Measurements from ENCODE around the gene KCNMA1.
"Not testable (repeated sequence)": the region's sequence is repeated elsewhere in the genome, so short reads cannot be mapped to it uniquely, and the experiment has no call there.

The KCNMA1 gene

GRCh38 chr10:77371848-77372799 lies 265.5 kb downstream of the KCNMA1 start:
- DNase-seq (ENCODE audit: low read depth, low spot score), result no peak

- no peak for DNase-seq (ENCODE audit: low read depth, low spot score)
Observed at GRCh38 chr10:77371421-77371820, 266.2 kb downstream of the KCNMA1 start.

DNA sequence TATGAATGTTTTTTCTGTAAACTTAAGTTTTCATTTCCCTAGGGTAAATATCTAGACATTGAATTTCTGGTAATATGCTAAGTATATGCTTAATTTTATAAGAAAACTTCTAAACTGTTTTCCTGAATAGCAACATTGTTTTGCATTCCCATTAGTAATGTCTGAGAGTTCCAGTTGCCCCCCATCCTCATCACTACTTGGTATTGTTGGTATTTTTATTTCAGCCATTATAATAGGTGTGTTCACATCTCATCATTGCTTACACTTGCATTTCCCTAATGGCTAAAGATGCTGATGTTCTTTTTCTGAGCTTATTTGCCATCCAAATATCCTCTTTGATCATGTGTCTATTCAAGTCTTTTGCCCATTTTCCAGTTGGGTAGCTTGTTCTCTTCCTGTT lies 269.6 kb downstream of the KCNMA1 start:
- DNase-seq (ENCODE audit: low read depth, low spot score), result no peak

DNA sequence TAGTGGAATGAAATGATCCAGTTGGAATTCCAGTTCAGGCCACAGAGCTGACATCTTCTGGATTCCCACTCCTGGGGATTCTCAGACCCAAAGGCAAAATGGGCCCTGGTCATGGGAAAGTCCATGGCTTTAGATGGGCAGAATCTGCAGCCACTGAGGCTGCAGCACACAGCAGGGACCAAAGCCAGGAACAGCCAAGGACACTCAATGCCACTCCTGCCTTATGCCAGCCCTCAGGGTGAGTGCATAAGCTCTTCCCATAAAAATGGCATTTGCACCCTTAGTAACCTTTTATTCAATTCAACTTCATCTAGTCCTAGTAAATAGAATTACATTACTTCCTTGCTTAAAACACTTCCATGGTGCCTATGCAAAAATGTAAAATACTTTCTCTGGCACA lies 274.4 kb downstream of the KCNMA1 start:
- DNase-seq (ENCODE audit: low read depth, low spot score), result no peak

GRCh38 chr10:77361831-77362230 lies 275.8 kb downstream of the KCNMA1 start:
- no peak for DNase-seq (ENCODE audit: low read depth, low spot score)

DNA sequence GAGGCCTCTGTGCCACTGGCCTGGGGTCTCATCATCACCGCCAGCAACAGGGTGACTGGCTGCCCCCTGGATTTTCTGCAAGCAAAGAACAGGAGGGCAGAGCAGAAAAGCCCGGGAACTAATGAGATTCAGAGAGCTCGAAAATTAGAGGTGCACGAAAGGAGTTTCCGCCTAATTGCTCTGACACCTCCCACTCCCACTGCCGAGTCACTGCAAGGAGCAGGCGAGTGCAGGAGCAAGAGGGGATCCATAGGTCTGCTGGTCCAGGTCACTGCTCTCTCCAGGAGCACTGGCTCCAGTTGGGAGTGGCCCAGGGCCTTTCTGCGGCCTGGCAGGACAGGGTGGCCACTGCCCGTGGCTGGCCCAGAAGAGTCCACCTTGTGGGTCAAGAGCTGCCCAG lies 276.2 kb downstream of the KCNMA1 start:
- no peak for DNase-seq (ENCODE audit: low read depth, low spot score)

GRCh38 chr10:77360835-77361234 lies 276.8 kb downstream of the KCNMA1 start:
- no peak for DNase-seq (ENCODE audit: low read depth, low spot score)

- no peak for DNase-seq (ENCODE audit: low read depth, low spot score)
Observed at GRCh38 chr10:77359950-77360520, 277.6 kb downstream of the KCNMA1 start.

DNA sequence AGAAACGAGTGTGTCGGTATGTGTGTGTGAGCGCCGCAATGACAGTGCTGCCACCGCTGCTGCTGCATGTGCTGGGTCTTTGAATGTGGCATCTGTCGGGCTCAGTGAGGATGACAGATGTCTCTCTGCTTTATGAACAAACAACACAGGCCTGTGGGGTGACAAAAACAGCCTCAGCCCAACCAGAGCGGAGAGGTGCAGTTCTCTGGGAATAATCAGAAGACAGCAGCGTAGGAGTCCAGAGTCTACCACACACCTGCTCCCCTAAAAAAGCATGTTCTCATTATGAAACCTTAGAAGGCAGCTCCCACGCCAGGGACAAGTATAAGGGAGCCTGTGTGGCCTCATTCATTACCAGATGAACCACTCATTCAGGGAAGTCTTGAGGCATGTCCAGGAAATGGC lies 278.3 kb downstream of the KCNMA1 start:
- no peak for DNase-seq (ENCODE audit: low read depth, low spot score)

DNA sequence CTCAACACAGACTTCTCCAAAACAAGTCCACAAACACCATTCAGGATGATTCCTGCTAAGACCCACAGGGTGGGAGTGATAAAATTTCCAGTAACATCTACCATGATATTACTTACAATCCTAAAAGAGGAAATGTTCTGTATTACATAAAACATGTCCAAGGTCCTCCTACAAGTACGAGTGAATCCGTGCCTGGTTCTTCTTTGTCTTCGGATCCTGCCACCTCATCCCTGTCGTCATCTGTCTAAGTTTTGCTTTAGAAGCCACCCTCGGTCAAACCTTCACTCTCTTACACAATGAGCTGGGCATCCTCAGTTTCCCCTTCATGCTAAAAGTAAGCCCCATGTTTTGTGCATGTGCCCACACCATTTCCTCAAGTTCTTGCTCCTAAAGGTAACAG lies 279.0 kb downstream of the KCNMA1 start:
- no peak for DNase-seq (ENCODE audit: low read depth, low spot score)

GRCh38 chr10:77357611-77358310 lies 279.8 kb downstream of the KCNMA1 start:
- no peak for DNase-seq (ENCODE audit: low read depth, low spot score)

GRCh38 chr10:77357185-77357584 lies 280.4 kb downstream of the KCNMA1 start:
- DNase-seq (ENCODE audit: low read depth, low spot score), result no peak

- no peak for DNase-seq (ENCODE audit: low read depth, low spot score)
Observed at GRCh38 chr10:77355844-77356243, 281.8 kb downstream of the KCNMA1 start.

- DNase-seq (ENCODE audit: low read depth, low spot score), result no peak
Observed at GRCh38 chr10:77351386-77351785, 286.2 kb downstream of the KCNMA1 start.

DNA sequence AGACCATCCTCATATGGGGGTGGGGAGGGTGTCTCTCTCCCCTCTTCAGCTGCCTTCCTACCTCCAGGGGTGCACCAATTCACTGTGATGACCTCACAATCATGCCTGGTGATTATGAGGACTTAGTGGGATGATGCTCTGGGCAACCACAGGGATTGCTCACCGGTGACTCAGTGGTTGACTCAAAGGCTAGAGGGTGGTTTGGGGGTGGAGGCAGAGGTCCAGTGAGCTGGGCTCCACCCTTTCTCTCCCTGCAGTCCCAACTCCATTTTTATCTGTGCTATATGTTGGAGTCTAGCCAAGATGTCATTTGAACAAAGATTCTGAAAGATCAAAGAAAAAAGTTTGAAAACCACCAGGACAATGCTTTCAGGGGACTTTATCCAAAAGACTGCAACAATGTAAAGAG lies 286.9 kb downstream of the KCNMA1 start:
- peak; percentile 66 for DNase-seq (ENCODE audit: low read depth, low spot score)

- DNase-seq (ENCODE audit: low read depth, low spot score), result no peak
Observed at GRCh38 chr10:77350134-77350533, 287.5 kb downstream of the KCNMA1 start.

DNA sequence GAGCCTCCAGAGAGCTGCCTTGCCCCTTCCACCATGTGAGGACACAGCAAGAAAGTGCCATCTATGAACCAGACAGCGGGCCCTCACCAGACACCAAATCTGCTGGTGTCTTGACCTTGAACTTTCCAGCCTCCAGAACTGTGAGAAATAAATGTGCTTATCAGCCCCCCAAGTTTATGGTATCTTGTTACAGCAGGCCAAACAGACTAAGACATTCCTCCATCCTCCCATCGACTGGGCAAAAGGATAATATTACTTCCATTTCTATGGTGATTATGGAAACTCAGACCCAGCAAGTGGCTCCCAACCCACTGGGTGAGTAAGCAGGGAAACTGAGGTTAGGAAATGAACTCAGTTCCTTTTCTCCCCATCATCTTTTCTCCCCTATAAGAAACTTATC lies 288.4 kb downstream of the KCNMA1 start:
- DNase-seq (ENCODE audit: low read depth, low spot score), result no peak

GRCh38 chr10:77348751-77349150 lies 288.9 kb downstream of the KCNMA1 start:
- DNase-seq (ENCODE audit: low read depth, low spot score), result no peak

GRCh38 chr10:77348082-77348481 lies 289.5 kb downstream of the KCNMA1 start:
- no peak for DNase-seq (ENCODE audit: low read depth, low spot score)

GRCh38 chr10:77347052-77347451 lies 290.6 kb downstream of the KCNMA1 start:
- no peak for DNase-seq (ENCODE audit: low read depth, low spot score)

- DNase-seq (ENCODE audit: low read depth, low spot score), result no peak
Observed at GRCh38 chr10:77341055-77341454, 296.6 kb downstream of the KCNMA1 start.

GRCh38 chr10:77339872-77340271 lies 297.7 kb downstream of the KCNMA1 start:
- not testable (repeated sequence) for DNase-seq (ENCODE audit: low read depth, low spot score)

- no peak for DNase-seq (ENCODE audit: low read depth, low spot score)
Observed at GRCh38 chr10:77339166-77339565, 298.4 kb downstream of the KCNMA1 start.

Data from ELF-1 (cell line).